Spleen (tissue), 7 donors: ENCODE results near the gene LMBR1L.

Experiments
- POLR2A ChIP-seq, 3 donors: fragments of 450-650 bp; IDR thresholded peaks; one replicate each; pipeline ENCODE4 v1.5.1; 2017; ENCODE audit warnings: antibody characterized with exemption in 3 of 3, mild to moderate bottlenecking in 1 of 3
- TF ChIP-seq, protein P1 (sequence below), 11 experiments: fragments of 200-600 bp in 7 of 11; fragments of 450-650 bp in 4 of 11; sonication (generic) in 4 of 11; IDR thresholded peaks in 8 of 11; conservative IDR thresholded peaks in 3 of 11; 1 replicate in 7 of 11; 2 replicates in 4 of 11; pipeline versions ENCODE4 v1.4.0 to v1.8.0; 2016 to 2021; ENCODE audit warnings: antibody characterized with exemption in 11 of 11, inconsistent platforms in 4 of 11, mild to moderate bottlenecking in 1 of 11
- donor health status: DM: no; HTN: no; CAD: no; lungs with moderate emphysema.
- donor health status: DM: no; HTN: no; CAD: no.
- donor health status: DM: no; HTN: no; CAD: no.

GRCh38 chr12:49070971-49071370 is 39.7 kb downstream of the LMBR1L start:
- no peak for TF ChIP-seq POLR2A (IDR thresholded peaks at IDR 0.05)
- TF ChIP-seq, protein P1, sequence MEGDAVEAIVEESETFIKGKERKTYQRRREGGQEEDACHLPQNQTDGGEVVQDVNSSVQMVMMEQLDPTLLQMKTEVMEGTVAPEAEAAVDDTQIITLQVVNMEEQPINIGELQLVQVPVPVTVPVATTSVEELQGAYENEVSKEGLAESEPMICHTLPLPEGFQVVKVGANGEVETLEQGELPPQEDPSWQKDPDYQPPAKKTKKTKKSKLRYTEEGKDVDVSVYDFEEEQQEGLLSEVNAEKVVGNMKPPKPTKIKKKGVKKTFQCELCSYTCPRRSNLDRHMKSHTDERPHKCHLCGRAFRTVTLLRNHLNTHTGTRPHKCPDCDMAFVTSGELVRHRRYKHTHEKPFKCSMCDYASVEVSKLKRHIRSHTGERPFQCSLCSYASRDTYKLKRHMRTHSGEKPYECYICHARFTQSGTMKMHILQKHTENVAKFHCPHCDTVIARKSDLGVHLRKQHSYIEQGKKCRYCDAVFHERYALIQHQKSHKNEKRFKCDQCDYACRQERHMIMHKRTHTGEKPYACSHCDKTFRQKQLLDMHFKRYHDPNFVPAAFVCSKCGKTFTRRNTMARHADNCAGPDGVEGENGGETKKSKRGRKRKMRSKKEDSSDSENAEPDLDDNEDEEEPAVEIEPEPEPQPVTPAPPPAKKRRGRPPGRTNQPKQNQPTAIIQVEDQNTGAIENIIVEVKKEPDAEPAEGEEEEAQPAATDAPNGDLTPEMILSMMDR (IDR thresholded peaks at IDR 0.05 in 8 of 11, conservative IDR thresholded peaks at IDR 0.05 in 3 of 11) = no peak
